ENCODE data around the gene PTGS1.
"Not testable (repeated sequence)": the region's sequence is repeated elsewhere in the genome, so short reads cannot be mapped to it uniquely, and the experiment has no call there.

The PTGS1 gene

DNA sequence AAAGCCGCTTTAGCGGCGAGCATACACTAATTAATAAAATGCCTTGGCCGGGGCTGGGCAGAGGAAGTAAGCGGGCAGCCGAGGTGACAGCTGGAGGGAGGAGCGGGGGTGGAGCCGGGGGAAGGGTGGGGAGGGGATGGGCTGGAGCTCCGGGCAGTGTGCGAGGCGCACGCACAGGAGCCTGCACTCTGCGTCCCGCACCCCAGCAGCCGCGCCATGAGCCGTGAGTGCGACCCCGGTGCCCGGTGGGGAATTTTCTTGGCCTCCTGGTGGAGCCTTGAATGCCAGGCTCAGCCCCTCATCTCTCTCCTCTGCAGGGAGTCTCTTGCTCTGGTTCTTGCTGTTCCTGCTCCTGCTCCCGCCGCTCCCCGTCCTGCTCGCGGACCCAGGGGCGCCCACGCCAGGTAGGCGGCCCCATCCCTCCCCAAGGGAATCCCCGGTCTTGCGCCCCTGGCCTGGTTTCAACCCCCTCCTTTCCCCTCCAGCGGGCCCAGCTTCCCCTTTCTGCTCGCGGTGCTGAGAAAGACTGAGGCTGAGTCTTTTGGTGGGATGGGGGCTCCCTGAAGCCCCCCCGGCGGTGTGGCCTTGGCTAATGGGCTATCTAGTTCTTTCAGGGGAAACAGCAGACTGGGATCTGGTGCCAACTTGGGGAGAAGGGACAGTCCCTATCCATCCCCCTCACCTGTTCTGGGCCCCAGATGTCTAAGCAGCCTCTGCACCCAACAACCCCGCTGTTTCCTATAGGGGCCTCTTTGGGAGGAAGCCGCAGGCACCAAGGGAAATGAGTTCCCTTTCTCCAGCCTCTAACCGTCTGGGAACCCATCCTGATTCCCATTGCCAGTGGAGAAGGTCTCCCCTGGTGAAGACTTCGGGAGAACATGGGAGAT is at the start of gene PTGS1:
Gene PTGS1 (plus strand): TSS at position 156 of the 887 bp plus-strand sequence. CDS start 61 bp downstream, at position 217.
- no peaks in the 10 kb centered on the region for H3K9me3 Mint-ChIP-seq
- no peak within 1 kb of the TSS for H3K27ac Mint-ChIP-seq
- peaks cover 11% of the 10 kb centered on the region for H3K4me1 Mint-ChIP-seq (ENCODE audit: low read depth)
- peak within 1 kb of the TSS; percentile 75 for H3K4me3 Mint-ChIP-seq
- no peaks in the 10 kb centered on the region for H3K36me3 Mint-ChIP-seq (ENCODE audit: low read depth)
- peak; percentile 6 for DNase-seq (ENCODE audit: low spot score)
- peaks cover 26% of the 10 kb centered on the region for H3K27me3 Mint-ChIP-seq (ENCODE audit: low read depth)

DNA sequence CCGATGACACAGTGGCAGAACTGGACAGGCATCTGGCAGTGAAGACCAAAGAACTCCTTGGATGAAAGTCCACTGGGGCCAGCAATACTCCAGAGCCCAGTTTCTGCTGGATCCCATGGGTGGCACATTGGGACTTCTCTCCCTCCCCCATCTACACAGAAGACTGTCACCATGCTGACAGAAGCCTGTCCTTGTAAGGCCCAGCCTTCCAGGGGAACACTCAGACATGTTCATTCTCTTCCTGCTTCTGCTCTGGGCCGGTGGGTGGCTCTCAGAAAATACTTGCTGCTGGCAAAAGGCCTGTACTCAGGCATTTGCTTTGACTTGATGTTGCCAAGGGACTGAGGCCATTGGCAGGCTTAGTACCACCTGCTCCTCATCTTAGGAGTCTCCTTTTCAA is 48.3 kb upstream of the PTGS1 start:
- H3K9me3 Mint-ChIP-seq: no peaks in the 10 kb centered on the region
- H3K27ac Mint-ChIP-seq: no peak overlapping the region
- H3K4me1 Mint-ChIP-seq (ENCODE audit: low read depth): peaks cover 2% of the 10 kb centered on the region
- peaks cover 21% of the 10 kb centered on the region for H3K36me3 Mint-ChIP-seq (ENCODE audit: low read depth)
- H3K27me3 Mint-ChIP-seq (ENCODE audit: low read depth): no peaks in the 10 kb centered on the region
- no peak overlapping the region for H3K4me3 Mint-ChIP-seq
- no peak for DNase-seq (ENCODE audit: low spot score)

DNA sequence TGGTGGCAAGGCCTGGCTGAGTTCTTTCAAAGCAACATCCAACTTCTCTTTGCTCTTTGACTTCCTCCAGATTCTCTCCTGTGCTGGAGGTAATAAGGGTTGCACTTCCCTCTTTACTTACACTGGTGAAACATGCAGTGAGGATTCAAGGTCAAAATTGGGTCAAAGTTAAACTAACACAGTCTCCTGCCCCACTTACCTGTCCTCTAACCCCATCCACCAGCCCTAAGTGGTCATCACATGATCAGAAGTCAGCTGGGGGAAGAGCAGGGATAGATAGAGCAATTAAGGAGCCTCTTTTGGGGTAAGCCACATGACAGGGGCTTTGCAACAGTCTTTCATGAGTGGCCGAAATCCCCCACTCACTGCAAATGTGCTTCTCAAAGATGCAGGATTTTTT is 46.2 kb upstream of the PTGS1 start:
- DNase-seq (ENCODE audit: low spot score); H3K9me3 Mint-ChIP-seq; H3K27me3 Mint-ChIP-seq (ENCODE audit: low read depth); H3K4me3 Mint-ChIP-seq; H3K27ac Mint-ChIP-seq; H3K4me1 Mint-ChIP-seq (ENCODE audit: low read depth): not testable (repeated sequence)
- peaks cover 21% of the 10 kb centered on the region for H3K36me3 Mint-ChIP-seq (ENCODE audit: low read depth)

DNA sequence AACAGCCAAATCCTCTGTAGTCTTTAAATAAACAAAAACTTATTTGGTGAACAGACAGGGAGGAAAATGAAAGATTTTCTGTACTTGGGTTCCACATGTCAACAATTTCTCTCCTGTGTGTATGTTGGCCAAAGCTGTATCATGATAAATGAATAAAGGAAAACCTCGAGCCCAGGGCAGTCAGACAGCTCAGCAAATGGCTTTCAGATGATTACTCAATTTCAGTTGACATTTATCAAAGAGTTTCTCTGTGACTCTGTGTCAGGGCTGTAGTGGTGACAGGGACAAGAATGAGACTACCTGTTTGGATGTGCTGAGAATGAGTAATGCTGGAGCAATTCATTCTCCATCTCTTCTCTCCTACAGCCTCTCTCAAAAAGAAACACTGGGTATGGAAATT is 45.7 kb upstream of the PTGS1 start:
- Mint-ChIP-seq H3K27ac (no peak overlapping the region), H3K27me3 (ENCODE audit: low read depth) (no peaks in the 10 kb centered on the region), H3K4me3 (no peak overlapping the region), H3K9me3 (no peaks in the 10 kb centered on the region), H3K4me1 (ENCODE audit: low read depth) (no peaks in the 10 kb centered on the region), H3K36me3 (ENCODE audit: low read depth) (peaks cover 21% of the 10 kb centered on the region)
- DNase-seq (ENCODE audit: low spot score): peak; percentile 8

DNA sequence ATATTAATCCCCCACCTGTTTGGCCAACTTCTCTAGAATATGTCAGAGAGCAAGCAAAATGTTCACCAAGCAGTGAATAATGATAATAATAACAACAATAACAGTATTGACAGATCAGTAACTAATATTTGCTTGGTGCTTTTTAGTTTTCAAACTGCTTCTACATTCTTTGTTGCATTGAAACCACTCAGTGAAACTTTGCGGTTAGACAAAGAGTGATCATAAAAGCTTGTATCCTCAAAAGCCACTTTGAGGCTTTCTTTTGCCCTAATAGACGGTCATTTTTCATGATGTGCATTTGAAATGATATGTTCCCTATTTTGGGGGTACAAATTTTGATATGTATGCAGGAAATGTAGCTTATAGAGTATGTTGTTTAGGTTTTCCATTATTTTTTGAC is 43.6 kb upstream of the PTGS1 start:
- H3K9me3 Mint-ChIP-seq: no peaks in the 10 kb centered on the region

DNA sequence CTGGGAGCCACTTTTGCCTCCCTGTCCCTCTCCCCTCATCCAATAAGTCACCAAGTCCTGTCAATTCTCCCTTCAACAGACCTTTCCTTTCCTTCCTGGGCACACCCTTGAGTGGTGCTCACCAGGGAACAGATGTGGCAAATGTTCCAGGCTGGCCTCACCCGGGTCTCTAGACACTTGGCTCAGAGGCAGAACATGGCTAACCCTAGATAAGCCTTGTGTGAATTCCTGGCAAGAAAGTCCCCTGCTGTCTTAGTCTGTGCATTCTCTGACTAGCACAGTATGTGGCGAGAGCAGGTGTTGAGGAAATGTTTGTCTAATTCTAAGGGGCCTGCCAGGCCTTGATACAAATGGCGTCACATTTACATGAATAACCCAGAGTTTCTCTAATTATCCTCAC is 41.2 kb upstream of the PTGS1 start:
- no peaks in the 10 kb centered on the region for H3K9me3 Mint-ChIP-seq
- DNase-seq (ENCODE audit: low spot score): no peak
- H3K27ac Mint-ChIP-seq: no peak overlapping the region
- H3K36me3 Mint-ChIP-seq (ENCODE audit: low read depth): peaks cover under 1% of the 10 kb centered on the region
- H3K4me1 Mint-ChIP-seq (ENCODE audit: low read depth): no peaks in the 10 kb centered on the region
- no peaks in the 10 kb centered on the region for H3K27me3 Mint-ChIP-seq (ENCODE audit: low read depth)
- H3K4me3 Mint-ChIP-seq: no peak overlapping the region

More for the DNA sequence above, 43.6 kb upstream of the PTGS1 start:
- H3K27ac Mint-ChIP-seq: no peak overlapping the region
- peaks cover 18% of the 10 kb centered on the region for H3K36me3 Mint-ChIP-seq (ENCODE audit: low read depth)
- H3K4me3 Mint-ChIP-seq: no peak overlapping the region
- no peaks in the 10 kb centered on the region for H3K4me1 Mint-ChIP-seq (ENCODE audit: low read depth)
- DNase-seq (ENCODE audit: low spot score): no peak
- H3K27me3 Mint-ChIP-seq (ENCODE audit: low read depth): no peaks in the 10 kb centered on the region

DNA sequence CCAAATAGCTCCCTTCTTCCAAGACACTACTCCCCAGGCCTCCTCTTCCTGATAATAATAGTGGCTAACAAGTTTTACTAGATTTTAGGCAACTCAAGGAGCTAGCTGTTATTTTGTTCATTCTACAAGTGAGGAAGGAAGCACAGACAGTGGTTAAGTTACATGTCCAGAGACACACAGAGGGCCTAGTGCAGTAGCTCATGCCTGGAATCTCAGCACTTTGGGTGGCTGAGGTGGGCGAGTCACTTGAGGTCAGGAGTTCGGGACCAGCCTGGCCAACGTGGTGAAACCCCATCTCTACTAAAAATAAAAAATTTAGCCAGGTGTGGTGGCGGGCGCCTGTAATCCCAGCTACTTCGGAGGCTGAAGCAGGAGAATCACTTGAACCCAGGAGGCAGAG is 40.4 kb upstream of the PTGS1 start:
- not testable (repeated sequence) for H3K4me3 Mint-ChIP-seq; DNase-seq (ENCODE audit: low spot score); H3K36me3 Mint-ChIP-seq (ENCODE audit: low read depth); H3K4me1 Mint-ChIP-seq (ENCODE audit: low read depth); H3K9me3 Mint-ChIP-seq; H3K27me3 Mint-ChIP-seq (ENCODE audit: low read depth); H3K27ac Mint-ChIP-seq

DNA sequence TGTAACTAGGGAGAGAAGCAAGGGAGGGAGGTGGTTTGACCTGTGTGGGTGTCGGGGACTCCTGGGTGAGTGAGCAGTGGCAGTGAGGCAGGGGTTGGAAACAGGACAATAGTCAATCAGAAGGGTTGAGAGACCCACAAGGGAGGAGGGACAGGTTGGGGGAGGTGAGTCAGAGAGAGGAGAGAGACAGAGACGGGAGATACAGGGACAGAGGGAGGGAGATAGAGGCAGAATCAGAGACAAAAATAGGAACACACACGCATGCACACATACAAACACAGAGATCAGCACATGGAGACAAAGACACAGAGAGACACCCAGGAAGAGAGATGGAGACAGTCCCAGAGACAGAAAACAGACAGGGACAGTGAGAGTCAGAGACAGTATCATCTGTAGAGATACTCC is 39.3 kb upstream of the PTGS1 start:
- no peaks in the 10 kb centered on the region for H3K36me3 Mint-ChIP-seq (ENCODE audit: low read depth)
- no peaks in the 10 kb centered on the region for H3K9me3 Mint-ChIP-seq
- H3K4me3 Mint-ChIP-seq: no peak overlapping the region
- no peak overlapping the region for H3K27ac Mint-ChIP-seq
- H3K27me3 Mint-ChIP-seq (ENCODE audit: low read depth): no peaks in the 10 kb centered on the region
- DNase-seq (ENCODE audit: low spot score): no peak
- no peaks in the 10 kb centered on the region for H3K4me1 Mint-ChIP-seq (ENCODE audit: low read depth)

DNA sequence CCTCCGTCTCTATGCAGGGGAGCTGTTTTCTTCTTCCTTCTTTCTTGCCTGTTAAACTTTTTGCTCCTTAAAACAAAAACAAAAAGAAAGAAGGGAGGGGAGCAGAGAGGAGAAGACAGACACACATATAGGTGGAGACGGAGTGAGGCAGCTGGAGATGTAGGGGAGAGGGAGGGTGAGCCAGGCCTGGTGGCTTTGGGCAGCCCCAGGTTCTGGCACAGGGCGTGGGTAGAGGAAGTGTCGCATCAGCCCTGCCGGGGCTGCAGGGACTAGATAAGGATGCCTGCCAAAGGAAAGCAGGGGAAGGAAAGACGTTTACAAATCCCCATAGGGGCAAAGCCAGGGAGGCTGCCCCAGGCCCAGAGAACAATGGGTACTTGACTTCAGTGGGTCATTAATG is 38.7 kb upstream of the PTGS1 start:
- H3K27me3 Mint-ChIP-seq (ENCODE audit: low read depth): no peaks in the 10 kb centered on the region
- H3K4me1 Mint-ChIP-seq (ENCODE audit: low read depth): no peaks in the 10 kb centered on the region
- no peaks in the 10 kb centered on the region for H3K36me3 Mint-ChIP-seq (ENCODE audit: low read depth)
- no peak for DNase-seq (ENCODE audit: low spot score)
- no peak overlapping the region for H3K4me3 Mint-ChIP-seq
- H3K27ac Mint-ChIP-seq: no peak overlapping the region
- no peaks in the 10 kb centered on the region for H3K9me3 Mint-ChIP-seq

DNA sequence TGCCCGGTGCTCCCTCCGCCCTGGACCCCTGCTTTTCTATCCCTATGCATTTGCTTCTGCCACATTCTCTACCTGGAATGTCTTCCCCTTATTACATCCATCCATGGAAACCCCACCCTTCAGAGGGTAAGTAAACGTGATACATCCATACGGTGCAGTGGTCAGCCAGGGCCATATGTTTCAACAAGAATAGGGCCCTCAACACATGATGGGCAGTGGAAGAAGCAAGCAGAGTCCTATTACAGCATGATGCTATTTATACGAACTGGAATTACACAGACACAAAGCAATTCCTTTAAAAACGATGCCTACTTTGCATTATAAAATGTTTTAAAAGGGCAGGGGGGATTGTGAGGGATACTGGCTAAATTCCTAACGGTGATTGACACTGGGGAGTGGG is 38.2 kb upstream of the PTGS1 start:
- Mint-ChIP-seq H3K27ac (no peak overlapping the region), H3K36me3 (ENCODE audit: low read depth) (no peaks in the 10 kb centered on the region), H3K9me3 (no peaks in the 10 kb centered on the region), H3K4me1 (ENCODE audit: low read depth) (no peaks in the 10 kb centered on the region), H3K4me3 (no peak overlapping the region), H3K27me3 (ENCODE audit: low read depth) (no peaks in the 10 kb centered on the region)
- no peak for DNase-seq (ENCODE audit: low spot score)

DNA sequence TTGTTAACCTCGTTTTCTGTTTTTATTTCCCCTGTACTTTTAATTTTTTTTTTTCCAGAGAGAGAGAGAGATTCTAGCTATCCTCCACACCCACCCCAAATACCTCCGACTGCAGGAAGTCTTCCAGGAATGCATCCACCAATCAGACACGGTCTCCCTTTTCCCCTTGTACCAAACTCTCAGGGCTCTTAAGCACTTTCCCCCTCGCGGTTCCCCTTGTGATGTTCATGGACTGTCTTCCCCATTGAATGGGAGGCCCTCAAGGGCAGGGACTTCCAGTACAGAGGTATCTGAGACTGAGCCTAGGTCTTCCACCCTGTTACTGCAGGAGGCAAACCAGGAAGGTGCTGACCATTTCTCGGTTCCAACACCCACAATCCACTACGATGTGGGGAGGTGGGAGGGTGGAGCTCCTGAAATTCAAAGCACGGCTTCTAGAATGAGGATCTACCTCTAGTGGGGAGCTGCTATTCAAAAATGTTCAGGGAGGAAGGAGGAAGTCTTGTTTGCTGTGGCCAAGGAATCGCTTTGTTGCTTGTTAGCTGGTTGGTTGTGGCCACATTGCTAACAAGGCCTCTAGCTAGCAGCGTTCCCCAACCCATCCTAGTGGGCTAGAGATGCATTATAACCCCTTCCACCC is 37.5 kb upstream of the PTGS1 start:
- Mint-ChIP-seq H3K4me1 (ENCODE audit: low read depth) (no peaks in the 10 kb centered on the region), H3K4me3 (no peak overlapping the region), H3K36me3 (ENCODE audit: low read depth) (no peaks in the 10 kb centered on the region), H3K27ac (no peak overlapping the region), H3K27me3 (ENCODE audit: low read depth) (no peaks in the 10 kb centered on the region), H3K9me3 (no peaks in the 10 kb centered on the region)
- DNase-seq (ENCODE audit: low spot score): no peak

DNA sequence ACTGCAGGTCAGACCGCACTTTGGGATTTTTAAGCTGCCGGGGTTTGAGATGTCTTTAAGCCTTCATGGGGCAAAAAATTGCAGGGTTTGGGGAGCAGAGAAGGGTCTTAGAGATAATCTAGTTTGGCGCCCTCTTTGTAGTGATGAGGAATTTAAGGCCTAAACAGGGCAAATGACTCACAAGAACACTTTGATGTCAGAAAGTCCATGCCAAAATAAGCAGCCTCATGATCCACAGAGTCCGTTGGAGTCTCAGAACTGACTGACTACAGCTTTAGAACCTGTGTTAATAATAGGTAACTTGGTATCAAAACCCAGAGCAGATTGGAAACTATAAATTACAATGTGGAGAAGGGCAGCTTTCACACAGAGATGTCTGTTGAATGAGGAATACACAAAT is 35.9 kb upstream of the PTGS1 start:
- DNase-seq (ENCODE audit: low spot score): no peak
- no peak overlapping the region for H3K27ac Mint-ChIP-seq
- H3K9me3 Mint-ChIP-seq: no peaks in the 10 kb centered on the region
- no peak overlapping the region for H3K4me3 Mint-ChIP-seq
- H3K4me1 Mint-ChIP-seq (ENCODE audit: low read depth): no peaks in the 10 kb centered on the region
- H3K27me3 Mint-ChIP-seq (ENCODE audit: low read depth): no peaks in the 10 kb centered on the region
- no peaks in the 10 kb centered on the region for H3K36me3 Mint-ChIP-seq (ENCODE audit: low read depth)

DNA sequence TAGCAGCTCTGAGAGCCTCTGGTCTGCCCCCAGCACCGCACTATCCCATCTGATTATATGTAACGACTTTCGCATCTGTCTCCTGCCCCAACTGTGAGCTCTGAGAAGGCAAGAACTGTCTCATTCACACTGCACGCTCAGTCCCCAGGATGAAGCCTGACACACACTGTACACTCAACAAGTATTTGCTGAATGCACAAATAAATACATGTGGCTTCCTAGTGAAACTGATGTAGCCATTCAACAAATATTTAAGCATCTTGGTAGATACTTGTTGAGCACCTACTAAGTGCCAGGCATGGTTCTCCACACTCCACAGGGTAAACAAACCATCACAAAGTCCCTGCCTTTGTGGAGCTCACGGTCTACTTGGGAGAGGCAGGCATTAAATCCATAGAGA is 34.6 kb upstream of the PTGS1 start:
- no peak overlapping the region for H3K27ac Mint-ChIP-seq

DNA sequence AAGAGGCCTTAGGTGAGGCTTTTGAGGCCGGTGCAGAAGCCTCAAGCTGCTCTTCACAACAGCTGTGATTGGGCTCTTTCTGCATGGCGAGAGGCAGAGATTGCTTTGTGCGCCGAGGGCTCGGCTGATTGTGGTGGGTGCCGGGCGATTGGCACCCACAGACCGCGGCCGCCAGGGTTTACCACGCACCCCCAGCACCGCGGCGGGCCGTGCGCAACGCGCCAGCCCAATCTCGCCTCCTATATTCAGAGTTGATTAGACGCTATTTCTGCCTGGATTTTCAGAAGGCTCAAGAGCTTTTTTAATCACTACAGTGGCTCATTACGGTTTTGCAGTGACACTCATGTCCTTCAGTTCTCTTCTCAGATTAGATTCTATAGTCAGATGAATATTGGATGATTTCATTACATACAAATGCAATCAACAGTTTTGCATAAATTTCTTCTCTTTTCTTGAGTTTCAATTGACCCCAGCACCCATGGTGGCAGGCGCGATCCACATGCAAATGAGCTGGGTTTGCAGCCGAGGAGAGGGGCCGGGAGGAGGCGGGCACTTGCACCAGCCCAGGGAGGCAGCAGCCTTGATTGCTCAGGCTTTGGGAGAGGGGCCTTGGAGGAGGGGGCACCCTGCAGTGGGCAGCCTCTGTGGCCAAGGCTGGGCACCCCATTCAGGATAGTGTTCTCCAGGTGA is 33.8 kb upstream of the PTGS1 start:
- Mint-ChIP-seq H3K27ac (no peak overlapping the region), H3K4me3 (no peak overlapping the region), H3K9me3 (no peaks in the 10 kb centered on the region), H3K36me3 (ENCODE audit: low read depth) (no peaks in the 10 kb centered on the region), H3K4me1 (ENCODE audit: low read depth) (no peaks in the 10 kb centered on the region), H3K27me3 (ENCODE audit: low read depth) (no peaks in the 10 kb centered on the region)
- no peak for DNase-seq (ENCODE audit: low spot score)

More for the DNA sequence above, 34.6 kb upstream of the PTGS1 start:
- H3K4me1 Mint-ChIP-seq (ENCODE audit: low read depth): no peaks in the 10 kb centered on the region
- H3K9me3 Mint-ChIP-seq: no peaks in the 10 kb centered on the region
- no peak overlapping the region for H3K4me3 Mint-ChIP-seq
- no peak for DNase-seq (ENCODE audit: low spot score)
- no peaks in the 10 kb centered on the region for H3K36me3 Mint-ChIP-seq (ENCODE audit: low read depth)
- no peaks in the 10 kb centered on the region for H3K27me3 Mint-ChIP-seq (ENCODE audit: low read depth)
